GM06990 (cell line): Measurements from ENCODE around the gene DNAJC16.

ENCODE experiments used
- DNase-seq: peaks from one replicate; pipeline ENCODE4 v3.0.0-alpha.2; 2011; ENCODE audit not compliant: insufficient read length; ENCODE audit errors: extremely low read depth
- H3K27me3 ChIP-seq: replicated peaks from 2 replicates; pipeline ENCODE4 v1.6.0; 2011; ENCODE audit warnings: low read length; ENCODE audit not compliant: control insufficient read depth, insufficient read depth
- H3K36me3 ChIP-seq: 2 replicates; pipeline ENCODE4 v1.5.1; 2011; ENCODE audit warnings: low read length; ENCODE audit not compliant: control insufficient read depth, insufficient read depth
- H3K4me3 ChIP-seq: replicated peaks from 2 replicates; pipeline ENCODE4 v1.5.1; 2011; ENCODE audit warnings: low read depth, mild to moderate bottlenecking, control low read depth, low read length
- CTCF ChIP-seq: IDR thresholded peaks from 2 replicates; pipeline ENCODE4 v1.5.1; 2011; ENCODE audit warnings: low read length, control low read depth, mild to moderate bottlenecking, inconsistent platforms; ENCODE audit not compliant: insufficient read depth, poor library complexity, severe bottlenecking

The DNAJC16 gene

DNA sequence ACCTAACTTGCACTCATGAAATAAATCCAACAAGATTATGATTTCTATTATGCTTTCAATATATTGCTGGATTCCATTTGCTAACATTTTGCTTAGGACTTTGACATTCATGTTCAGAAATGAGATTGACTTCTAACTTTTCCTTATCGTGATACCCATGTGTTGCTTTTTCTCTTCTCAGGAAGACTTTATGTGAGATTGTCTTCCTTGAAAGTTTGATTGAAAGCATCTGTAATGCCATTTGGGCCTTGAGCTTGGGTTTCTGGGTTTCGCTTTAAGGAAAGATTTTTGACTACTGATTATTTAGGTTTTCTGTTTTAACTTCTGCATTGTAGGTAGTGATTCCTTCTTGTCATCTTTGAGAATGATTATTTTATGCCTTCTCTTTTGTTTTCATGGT is 30.4 kb downstream of the DNAJC16 start:
- no peak for DNase-seq
- no peak for TF ChIP-seq CTCF
- Histone ChIP-seq H3K4me3 (no peak overlapping the region), H3K36me3 (peaks cover 5% of the 10 kb centered on the region), H3K27me3 (no peaks in the 10 kb centered on the region)

DNA sequence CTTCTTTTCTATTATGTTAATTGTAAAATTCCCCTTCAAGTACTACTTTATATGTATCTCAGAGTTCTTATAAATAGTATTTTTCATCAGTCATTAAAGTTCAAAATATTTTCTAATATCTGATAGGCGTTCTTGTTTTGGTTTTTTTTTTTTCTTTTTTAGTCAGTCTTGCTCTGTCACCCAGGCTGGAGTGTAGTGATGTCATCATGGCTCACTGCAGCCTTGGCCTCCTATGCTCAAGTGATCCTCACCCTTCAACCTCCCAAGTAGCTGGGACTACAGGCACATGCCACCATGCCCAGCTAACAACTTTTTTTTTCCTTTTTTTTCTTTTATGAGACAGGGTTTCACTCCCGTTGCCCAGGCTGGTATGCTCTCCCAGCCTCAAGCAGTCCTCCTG is 30.9 kb downstream of the DNAJC16 start:
- no peak for DNase-seq

GRCh38 chr1:15558516-15558915 is 31.9 kb downstream of the DNAJC16 start:
- Histone ChIP-seq H3K27me3 (no peaks in the 10 kb centered on the region), H3K4me3 (no peak overlapping the region), H3K36me3 (peaks cover 7% of the 10 kb centered on the region)
- TF ChIP-seq CTCF: no peak
- DNase-seq: no peak

More for the DNA sequence above, 30.9 kb downstream of the DNAJC16 start:
- Histone ChIP-seq H3K36me3 (peaks cover 7% of the 10 kb centered on the region), H3K27me3 (no peaks in the 10 kb centered on the region), H3K4me3 (no peak overlapping the region)
- TF ChIP-seq CTCF: no peak

DNA sequence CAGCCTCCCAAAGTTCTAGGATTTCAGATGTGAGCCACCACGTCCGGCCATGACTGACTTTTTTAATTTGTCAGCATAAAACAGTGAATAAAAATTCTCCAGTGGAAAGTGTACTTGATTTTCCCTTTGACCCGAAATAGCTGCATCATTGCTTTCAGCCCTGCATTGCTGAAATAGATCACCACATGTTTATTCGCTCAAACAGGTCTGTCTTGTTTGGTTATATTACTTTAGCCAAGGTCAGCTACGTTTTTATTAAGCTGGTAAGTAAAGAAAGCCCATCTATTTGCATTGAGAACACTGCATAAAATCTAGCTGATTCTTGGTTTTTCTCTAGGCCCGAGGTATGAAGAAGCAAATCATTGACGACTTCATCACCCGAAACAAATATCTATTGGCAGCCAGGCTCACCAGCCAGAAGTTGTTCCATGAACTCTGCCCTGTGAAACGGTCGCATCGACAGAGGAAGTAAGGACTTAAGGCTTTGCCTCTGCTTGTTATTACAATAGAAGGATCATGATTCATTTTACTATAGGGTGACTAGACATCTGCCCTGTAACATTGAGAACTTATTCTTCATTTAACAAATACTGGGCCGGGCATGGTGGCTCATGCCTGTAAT is 32.7 kb downstream of the DNAJC16 start:
- Histone ChIP-seq H3K4me3 (no peak overlapping the region), H3K27me3 (no peaks in the 10 kb centered on the region), H3K36me3 (peaks cover 10% of the 10 kb centered on the region)
- no peak for TF ChIP-seq CTCF
- DNase-seq: no peak

DNA sequence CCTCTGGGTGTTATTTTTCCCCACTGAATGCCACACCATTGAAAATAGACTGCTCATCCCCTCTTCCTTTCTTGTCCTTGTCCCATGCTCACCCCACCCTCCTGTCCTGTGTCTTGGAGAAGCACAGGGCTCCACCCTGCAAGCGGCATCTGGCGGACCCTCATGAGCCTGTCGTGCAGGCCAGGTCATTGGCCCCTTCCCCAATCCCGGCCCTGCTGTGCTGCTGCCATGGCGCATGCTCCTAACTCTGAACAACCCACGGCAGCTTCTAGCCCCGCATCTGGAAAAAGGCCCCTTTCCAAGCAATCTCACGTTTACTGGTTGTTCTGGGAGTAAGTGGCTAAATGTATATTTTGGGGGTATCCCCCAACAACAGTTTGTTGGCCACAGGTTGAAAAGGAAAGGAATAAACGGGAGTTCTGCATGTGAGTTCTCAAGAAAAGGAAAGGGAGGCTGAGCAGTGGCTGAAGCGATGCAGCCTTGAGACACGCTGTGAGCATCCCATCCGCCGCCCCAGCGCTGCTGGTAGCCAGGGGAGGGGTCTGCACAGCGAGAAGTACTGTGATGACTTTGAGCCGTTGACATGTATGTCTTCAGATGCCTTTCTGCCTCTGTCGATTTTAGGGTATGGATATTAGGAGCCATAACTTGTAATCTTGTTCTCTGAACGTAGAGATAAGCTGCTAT is 41.9 kb downstream of the DNAJC16 start:
- no peak for TF ChIP-seq CTCF
- Histone ChIP-seq H3K36me3 (peaks cover 21% of the 10 kb centered on the region), H3K4me3 (no peak overlapping the region), H3K27me3 (no peaks in the 10 kb centered on the region)
- no peak for DNase-seq
